GM18499 (cell line): ENCODE data around the gene PPP3CA.

Experiments used
- ATAC-seq: cut with Tn5 transposase; IDR thresholded peaks from one replicate; pipeline ENCODE4 v1.9.1; 2021; ENCODE audit warnings: moderate number of reproducible peaks; ENCODE audit not compliant: insufficient read depth, unreplicated experiment

The PPP3CA gene

DNA sequence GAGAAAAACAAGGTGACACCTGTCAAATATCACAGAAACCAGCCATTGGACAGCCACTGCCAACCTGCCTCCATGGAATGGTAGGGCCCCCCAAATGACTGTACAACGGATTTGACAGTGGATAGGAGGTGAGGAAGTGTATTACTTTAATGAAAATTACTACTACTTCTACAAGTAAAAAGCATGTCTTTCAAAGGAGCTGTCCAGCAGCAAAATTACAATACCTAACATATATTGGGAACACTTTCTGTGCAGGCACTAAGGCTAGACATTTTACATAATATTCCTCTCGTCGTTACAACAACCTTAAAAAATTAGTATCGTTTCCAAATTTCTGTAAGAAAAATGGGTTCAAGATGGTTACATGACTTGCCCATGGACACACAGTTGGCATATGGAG is 14.9 kb downstream of the PPP3CA start:
- no peak for ATAC-seq

DNA sequence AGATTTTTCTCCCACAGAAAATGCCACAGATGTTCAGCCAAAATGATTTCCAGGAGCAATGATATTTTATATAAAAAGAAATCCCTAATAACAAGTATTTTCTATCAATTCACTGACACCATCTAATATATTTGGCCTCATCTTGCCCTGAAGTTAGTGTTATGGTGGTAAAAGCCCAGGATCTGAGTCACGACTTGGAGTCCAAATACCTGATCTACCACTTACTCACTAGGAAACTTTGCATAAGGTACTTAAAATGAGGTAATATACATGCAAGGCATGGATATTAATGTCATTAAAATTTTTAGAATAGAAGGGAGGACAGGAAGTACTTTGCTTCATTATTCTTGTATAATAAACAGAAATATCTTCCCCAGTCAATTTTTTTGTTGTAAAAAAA is 16.3 kb downstream of the PPP3CA start:
- ATAC-seq = no peak

DNA sequence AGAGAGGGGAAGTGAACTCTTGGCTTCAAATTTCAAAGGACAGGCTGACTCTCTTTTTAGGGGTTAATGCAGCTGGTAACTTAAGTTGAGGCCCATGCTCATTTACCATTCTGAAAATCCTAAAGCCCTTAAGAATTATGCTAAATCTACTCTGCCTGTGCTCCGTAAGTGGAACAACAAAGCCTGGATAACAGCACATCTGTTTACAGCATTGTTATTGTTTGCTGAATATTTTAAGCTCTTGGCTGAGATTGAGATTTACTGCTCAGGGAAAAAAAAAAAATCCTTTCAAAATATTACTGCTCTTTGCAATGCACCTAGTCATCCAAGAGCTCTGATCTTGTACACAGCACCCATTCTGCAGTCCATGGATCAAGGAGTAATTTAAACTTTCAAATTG is 17.7 kb downstream of the PPP3CA start:
- no peak for ATAC-seq

DNA sequence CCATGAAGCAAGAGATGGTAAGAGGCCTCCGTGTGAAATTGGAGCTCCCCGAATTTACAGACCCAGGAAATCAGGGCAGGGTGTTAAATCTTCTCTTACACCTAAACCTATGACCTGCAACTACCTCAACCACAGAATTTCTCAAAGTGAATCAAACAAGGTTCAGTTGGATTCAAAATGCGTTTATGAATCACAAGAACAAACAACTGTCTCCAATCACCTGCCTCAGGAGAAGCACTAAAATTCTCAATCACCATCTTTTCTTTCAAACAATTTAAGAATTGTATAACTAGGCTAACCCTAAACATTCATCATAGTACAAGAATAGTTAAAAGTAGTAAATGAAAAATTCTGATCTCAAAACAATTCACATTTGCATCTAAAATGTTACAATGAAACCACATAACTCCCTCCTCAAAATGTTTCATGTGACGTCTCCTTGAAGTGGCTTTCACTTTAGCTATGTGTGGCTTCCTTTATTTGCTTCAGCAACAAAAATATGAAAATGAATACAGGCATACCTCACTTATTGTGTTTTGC is 19.2 kb downstream of the PPP3CA start:
- peak; percentile 91 for ATAC-seq

DNA sequence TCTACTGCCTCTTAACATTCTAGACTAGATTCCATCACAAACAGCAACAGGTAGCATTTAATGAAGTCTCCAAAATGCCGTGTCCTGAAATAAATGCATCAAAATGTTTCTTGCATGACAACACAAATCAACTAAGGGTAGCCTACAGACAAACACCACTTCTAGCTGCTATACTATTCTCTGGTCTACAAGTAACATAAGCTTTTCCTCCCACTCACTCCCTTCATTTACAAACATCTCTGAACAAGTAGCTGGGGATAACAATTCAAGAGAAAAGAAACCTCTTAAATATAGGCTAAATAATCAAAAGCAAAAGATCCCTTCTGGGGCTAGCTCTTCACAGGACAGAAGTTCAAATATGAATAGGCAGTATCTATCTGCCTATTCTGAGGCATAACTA is 20.8 kb downstream of the PPP3CA start:
- no peak for ATAC-seq

DNA sequence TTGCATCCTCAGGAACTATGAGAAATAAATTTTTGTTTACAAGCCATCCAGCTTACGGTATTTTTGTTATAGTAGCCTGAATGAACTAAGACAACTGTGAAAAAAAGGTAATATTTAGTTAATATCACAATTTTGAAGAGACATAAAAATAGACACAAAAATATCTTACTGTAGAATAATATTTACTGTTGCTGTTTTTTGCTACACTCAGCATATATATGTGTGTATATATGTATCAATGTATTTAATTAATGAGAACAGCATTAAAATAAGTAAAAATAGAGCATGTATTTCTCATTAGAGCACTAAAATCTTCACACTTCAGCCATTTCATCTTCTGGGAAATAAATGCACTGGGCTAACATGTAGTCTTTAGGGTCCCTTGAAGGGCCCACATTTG is 24.6 kb downstream of the PPP3CA start:
- ATAC-seq = no peak

DNA sequence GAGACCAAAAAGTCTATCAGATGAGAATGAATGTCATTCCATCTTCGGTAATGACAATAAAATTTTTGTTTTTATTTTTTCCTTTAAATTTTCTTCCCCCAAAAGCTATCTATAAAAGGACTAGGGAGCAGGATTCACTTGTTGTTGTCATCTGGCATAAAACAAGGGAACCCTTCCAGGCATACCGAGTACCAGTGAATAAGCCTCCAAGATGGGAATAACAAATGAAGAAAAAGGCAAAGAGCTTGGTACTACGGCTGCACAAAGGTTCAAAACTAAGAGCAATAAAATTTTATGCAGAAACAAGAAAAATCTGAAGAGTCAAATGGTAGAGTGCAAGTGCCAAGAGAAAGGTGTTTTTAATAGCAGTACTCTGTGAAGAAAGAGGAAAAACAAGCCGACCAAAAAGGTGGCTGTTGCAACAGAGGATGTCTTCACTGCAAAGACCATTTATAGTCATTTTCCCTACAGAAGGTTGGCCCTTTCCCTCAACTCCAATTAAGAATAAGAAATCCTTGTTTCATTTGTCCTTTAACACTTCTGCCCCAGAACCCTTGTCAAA is 25.8 kb downstream of the PPP3CA start:
- no peak for ATAC-seq

DNA sequence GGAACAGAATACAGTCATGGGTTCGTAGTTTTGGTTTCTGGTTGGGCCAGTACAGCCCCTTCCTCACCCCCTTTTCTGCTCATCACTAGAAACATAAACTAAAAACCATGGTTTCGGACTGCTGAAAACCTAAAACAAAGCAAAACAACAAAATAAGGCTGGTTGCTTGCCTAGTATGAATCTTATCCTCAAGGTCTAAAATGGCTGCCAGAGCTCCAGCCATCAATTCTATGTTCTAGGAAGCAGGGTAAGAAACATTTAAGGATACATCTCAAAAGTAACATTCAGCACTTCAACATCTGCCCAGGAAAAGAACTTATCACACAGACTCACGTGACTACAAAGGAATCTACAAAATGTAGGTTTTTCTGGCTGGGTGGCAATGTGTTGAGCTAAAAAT is 31.5 kb downstream of the PPP3CA start:
- no peak for ATAC-seq

DNA sequence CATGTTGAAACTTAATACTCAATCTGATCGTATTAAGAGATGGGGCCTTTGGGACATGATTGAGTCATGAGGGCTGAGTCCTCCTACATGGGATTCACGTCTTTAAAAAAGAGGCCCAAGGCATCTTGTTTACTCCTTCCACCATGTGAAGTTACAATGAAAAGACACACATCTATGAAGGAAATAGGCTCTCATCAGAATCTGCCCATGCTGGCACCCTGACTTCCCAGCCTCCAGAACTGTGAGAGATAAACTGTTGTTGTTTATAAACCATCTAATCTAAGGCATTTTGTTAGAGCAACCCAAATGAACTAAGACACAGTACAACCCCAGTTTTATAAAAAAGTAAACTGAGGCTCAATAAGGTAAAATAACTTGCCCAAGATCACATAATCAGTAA is 32.3 kb downstream of the PPP3CA start:
- no peak for ATAC-seq

DNA sequence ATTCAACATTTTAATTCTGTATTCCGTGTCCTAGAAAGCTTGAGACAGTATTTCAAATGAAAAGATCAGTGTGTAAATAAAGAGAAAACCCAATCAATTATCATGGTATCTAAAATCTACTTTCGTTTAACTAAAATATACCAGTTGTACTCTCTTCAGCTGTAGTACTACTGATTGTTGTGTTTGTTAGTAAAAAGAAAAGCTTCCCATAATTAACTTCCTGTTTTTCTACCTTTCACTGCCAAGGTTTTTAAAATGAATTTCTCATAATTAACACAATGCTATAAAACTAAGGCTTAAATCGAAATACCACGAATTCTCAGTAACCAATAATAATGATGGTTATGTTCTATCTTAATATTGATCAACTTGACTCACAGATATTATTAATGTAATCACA is 37.4 kb downstream of the PPP3CA start:
- ATAC-seq = no peak

DNA sequence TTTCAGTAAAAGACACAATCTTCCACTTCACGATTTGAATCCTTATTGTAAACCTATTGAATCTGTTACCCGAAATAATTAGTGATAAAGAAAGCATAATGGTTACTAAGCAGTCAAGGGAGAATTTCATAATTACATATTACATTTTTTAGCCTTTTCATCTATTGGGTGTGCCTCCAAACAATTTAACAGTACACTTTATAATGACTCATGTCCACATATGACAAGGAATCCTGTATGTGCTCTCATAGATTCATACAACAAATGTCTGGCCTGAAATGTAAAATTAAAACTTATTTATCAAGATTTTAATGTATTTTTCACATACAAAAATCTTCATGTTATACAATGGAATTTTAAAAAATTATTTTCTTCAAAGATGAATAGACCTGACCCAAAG is 39.4 kb downstream of the PPP3CA start:
- ATAC-seq = no peak

DNA sequence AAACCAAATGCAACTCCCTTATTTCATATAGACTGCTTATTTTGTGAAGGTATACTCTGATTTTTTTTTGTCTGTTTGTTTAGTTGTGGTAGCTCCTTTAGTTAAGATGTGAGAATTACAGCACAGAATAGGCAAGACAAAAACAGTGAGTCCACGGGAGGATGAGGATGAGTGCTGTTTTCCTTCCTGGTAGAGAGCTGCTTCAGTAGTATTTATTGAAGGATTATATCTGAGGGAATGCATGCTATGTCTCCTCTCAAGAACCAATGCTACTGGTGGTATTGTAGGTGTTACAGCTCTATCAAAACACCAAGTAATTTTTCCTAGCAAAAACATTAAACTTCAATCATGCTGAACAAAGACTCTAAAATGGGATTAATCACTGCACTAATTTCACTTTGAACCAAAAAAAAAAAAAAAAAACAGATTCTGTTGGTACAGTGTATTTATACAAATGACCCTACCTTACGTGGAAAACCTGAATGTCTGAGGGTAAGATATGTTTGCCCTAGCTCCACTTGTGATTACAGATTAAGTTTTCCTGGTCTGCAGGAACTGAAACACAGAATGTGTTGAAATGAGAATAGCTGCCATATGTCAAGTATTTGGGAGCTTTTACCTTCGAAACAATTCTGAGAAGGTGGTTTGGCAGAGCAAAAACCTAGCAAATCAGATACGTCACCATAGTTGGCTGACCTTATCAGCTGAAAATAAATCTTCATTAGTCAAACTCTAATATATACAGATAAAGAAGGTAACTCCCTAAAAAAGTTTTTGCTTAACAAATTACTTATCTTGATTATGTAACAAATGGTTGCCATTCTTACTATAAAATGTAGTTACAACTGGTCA is 40.3 kb downstream of the PPP3CA start:
- no peak for ATAC-seq

DNA sequence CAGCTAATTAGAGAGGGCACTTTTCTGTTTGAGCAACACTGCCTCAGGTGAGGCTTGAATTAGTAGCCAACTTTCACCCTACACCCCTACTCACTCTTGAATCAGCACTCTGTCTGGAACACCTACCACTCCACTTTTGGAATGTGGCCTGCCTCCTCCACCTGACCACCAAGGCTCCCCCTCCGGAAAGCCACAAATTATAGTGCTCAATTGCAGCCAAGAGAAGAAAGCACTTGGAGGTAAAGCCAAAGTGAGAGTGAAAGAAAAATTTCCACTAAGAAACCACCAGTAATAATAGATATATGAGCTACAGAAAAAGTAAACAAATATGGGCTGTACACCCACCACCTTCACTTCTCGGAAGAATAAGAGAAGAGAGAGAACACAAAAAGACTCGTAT is 41.1 kb downstream of the PPP3CA start:
- ATAC-seq = peak; percentile 52

DNA sequence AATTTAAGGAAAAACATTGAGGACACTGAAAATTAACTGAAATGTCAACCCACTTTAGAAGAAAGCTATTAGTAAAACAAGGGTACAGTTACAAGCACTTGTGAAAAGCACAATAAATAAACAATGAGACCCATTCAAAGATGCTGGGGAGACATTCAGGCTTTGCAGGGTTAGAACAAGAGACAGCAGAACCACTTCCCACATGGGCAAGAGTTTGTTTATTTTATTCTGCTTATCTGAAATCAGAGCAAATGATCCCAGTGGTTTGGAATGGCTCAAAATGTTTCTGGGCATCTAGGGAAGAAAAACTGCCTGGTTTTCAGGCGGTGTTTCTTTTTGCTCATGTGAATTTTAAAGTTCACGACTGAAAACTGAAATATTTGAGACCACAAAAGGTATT is 42.4 kb downstream of the PPP3CA start:
- ATAC-seq = no peak

DNA sequence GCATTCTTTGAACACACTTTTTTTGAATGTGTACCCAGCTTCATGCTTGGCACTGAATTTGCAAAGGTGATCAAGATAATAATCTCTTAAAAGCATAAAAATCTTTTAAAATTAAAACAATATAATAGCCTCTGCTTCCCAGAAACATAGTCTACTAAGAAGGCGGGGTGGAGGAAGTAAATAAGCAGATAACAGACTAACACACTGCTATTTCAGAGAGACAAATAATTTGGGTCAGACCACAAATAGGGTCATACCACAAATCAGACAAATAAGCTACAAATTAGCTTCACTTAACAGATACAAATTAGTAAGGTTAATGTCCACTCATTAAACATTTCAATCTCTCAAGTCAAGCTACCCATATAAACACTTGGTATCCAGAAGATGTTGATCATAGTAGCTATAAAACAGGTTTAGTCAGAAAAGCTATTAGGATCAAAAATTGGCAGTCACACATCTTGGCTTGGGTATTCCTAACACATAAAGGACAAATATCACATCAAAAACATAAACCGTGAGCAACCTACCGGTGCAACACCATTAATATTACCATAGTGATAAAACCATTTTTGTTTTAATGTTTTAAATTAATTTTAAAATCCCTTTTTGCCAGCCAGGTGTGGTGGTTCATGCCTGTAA is 47.3 kb downstream of the PPP3CA start:
- ATAC-seq = no peak

DNA sequence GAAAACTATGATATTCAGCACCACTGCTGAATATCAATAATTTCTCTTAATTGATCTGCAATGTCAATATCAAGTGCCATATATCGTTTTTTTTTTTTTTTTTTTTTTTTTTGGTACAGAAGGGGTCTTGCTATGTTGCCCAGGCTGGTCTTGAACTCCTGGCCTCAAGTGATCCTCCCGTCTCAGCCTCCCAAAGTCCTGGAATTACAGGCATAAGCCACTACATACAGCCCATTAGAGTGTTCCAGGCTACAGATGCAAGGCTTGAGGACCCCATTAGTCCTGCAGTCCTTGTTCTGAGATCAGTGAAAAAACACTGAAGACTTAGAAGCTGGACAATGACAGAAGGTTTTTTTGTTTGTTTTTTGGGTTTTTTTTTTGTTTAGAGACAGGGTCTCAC is 48.3 kb downstream of the PPP3CA start:
- ATAC-seq = no peak

DNA sequence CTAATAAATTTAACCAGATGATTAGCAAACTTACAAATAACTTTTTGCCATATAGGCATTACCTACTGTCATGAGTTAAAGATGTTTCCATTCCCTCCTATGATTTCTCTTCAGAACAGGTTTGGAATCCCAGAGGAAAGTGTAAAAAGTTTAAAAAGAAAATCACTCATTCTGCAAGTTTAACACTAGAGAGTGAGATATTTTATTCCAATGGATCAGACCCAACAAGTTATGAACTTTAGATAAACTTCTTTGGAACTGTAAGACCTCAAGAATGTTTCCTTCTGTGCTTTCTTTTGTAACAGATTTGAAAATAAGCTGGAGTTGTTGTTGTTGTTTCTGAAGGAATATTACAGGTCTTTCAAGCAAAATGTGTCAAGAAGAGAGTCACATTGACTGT is 51.6 kb downstream of the PPP3CA start:
- no peak for ATAC-seq

DNA sequence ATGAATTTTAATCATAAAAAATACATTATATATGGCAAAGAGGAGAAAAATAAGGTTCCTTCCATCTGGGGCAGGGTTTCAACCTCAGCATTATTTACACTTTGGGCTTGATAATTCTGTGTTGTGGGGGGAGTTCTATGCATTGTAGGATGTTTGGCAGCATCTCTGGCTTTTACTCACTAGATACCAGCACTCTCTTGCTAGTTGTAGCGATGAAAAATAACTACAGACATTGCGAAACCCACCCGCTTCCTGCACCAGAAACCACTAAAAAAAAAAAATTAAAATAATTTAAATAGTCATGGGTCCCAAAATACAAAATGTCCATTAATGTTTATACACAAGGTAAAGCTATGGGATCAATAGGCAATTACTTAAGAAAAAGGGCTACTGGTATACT is 52.7 kb downstream of the PPP3CA start:
- no peak for ATAC-seq

DNA sequence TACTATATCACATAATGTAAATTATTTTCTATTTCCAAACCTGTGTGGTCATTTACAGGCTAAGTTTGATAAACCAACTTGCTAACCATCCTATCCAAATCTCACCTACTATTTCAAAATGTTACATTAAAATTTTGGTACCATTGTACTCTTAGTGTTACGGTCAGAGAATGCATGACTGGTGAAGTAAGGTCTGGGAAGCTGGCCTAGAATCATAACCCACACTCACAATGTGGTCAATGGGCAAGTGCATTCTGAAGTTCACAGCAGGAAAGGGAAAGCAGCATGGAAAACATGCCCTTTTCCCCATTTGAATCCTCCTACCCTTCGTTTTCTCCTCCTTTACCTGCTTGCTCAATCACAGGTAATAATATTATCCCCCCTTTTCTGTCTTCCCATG is 54.4 kb downstream of the PPP3CA start:
- ATAC-seq = no peak

DNA sequence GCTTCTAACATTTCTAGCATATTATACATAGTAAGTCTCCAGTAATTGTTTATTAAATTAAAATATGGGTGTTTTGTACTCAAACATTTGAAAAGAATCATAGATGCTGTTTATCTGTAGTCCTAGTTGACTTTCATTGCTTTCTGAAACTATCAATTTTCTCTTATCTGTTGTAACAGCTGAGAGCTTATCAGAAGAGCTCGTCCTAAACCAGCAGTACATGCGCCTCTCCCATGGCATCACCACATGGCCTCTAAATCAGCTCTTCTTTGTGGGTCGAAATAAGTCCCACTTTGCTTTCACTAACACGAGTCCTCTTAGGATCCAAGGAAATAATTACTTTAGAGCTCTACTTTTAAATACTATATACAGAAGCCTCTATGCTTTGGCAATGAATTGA is 55.1 kb downstream of the PPP3CA start:
- no peak for ATAC-seq

DNA sequence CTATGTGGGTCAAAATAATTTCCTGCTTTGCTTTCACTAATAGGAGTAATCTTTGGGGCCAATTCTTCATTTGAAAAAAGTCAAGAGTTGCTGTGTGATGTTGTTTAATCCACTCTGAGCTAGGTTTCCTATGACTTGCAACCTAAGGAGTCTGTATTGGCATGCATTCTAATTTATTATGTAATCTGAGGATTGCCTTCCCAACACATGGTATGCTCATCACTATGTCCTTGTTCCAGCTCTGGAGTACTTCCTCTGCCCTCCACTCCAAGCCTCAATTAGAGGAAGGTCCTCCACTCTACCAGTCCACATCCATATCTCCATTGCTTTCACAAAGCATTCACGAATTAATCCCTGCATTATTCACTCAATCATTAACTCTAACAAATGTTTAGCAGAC is 56.1 kb downstream of the PPP3CA start:
- ATAC-seq = no peak

DNA sequence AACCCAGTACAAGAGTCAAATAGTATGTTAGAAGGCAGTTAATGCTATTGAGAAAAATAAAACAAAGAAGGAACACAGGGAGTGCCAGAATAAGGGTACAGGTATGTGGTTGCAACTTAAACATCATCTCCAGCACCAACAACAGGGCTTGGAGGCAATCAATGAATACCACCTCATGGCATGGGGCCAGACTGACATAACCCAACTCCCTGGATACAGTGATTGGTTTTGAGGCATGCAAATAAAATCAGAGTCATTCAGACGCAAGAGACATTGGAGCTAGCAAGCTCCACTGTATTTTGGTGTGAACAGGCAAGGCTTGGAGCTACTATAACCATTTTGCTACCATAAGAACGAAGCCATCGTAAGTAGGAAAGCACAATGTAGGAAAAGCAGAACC is 56.7 kb downstream of the PPP3CA start:
- no peak for ATAC-seq
